A549 (cell line): ENCODE results near the gene ADRB1. TPM values are rescaled to one million over a fixed set of nuclear protein-coding genes. Genes with fewer than 3 reads are reported as not detected.

ENCODE experiments used
- ATAC-seq, 2 experiments: fragments of 200-7000 bp in 1 of 2; fragments of >200 bp in 1 of 2; cut with Nextera tagmentation in 1 of 2; cut with Tn5 transposase in 1 of 2; 3 replicates each; pipeline versions ENCODE4 v1.8.0 to v1.9.1; 2018 to 2020; ENCODE audit warnings: mild to moderate bottlenecking in 1 of 2, moderate library complexity in 1 of 2
- CTCF ChIA-PET: fragments of 300-600 bp; sonication (Branson Sonifier 250); formaldehyde crosslinking; extraction: SDS; loops from one replicate; lab custom pipeline; 2021; ENCODE audit warnings: antibody characterized with exemption, inconsistent platforms; lab: Yijun Ruan, JAX
- POLR2A ChIA-PET: fragments of 350-600 bp; formaldehyde crosslinking; extraction: SDS; loops from one replicate; lab custom pipeline; 2021; ENCODE audit warnings: antibody characterized with exemption, inconsistent platforms; lab: Yijun Ruan, JAX
- DNase-seq, 2 experiments: peaks; one replicate each; pipeline versions ENCODE4 v3.0.0 to v3.0.0-alpha.2; 2011 to 2016; ENCODE audit warnings: low read depth in 1 of 2, low spot score in 1 of 2
- FAIRE-seq: peaks from 2 replicates; lab custom pipeline; 2011; peaks lifted over from hg19 to GRCh38; lab: Jason Lieb, UNC
- H3K27ac ChIP-seq, 2 experiments: fragments of >200 bp; sonication (Bioruptor Twin); formaldehyde crosslinking; 3 replicates each; pipeline ENCODE4 v1.5.1; 2016 to 2017
- H3K4me1 ChIP-seq: fragments of >200 bp; sonication (Bioruptor Twin); formaldehyde crosslinking; 3 replicates; pipeline ENCODE4 v1.6.1; 2016
- H3K4me2 ChIP-seq: fragments of >200 bp; sonication (Bioruptor Twin); formaldehyde crosslinking; 3 replicates; pipeline ENCODE4 v1.6.1; 2016
- H3K4me3 ChIP-seq: fragments of >200 bp; sonication (Bioruptor Twin); formaldehyde crosslinking; 3 replicates; pipeline ENCODE4 v1.5.1; 2016
- H3K9me3 ChIP-seq: fragments of >200 bp; sonication (Bioruptor Twin); formaldehyde crosslinking; 3 replicates; pipeline ENCODE4 v1.6.1; 2016
- ATOH8 ChIP-seq: fragments of 250-450 bp; sonication (Bioruptor Pico); IDR thresholded peaks from 2 replicates; pipeline ENCODE4 v1.5.0; 2020; ENCODE audit warnings: low read depth, mild to moderate bottlenecking, moderate library complexity
- CBX2 ChIP-seq: fragments of 200-600 bp; sonication (generic); IDR thresholded peaks from 2 replicates; pipeline ENCODE4 v1.6.1; 2016; ENCODE audit warnings: low read depth, mild to moderate bottlenecking, borderline replicate concordance
- CTCF ChIP-seq: fragments of >200 bp; sonication (Bioruptor Twin); formaldehyde crosslinking; IDR thresholded peaks from 3 replicates; pipeline ENCODE4 v1.5.1; 2016
- ESRRA ChIP-seq: fragments of 150-350 bp; IDR thresholded peaks from 2 replicates; pipeline ENCODE4 v1.6.1; 2014; ENCODE audit warnings: mild to moderate bottlenecking, low read length, borderline replicate concordance
- FOSB ChIP-seq: fragments of 250-450 bp; sonication (Bioruptor Pico); IDR thresholded peaks from 2 replicates; pipeline ENCODE4 v1.5.0; 2020; ENCODE audit warnings: mild to moderate bottlenecking, moderate library complexity
- FOXS1 ChIP-seq: fragments of 250-450 bp; sonication (Bioruptor Pico); IDR thresholded peaks from 2 replicates; pipeline ENCODE4 v1.5.0; 2020; ENCODE audit warnings: mild to moderate bottlenecking, moderate library complexity
- GATA3 ChIP-seq: IDR thresholded peaks from 2 replicates; pipeline ENCODE4 v1.6.1; 2012; ENCODE audit warnings: borderline replicate concordance
- HEYL ChIP-seq: fragments of 250-450 bp; sonication (Bioruptor Pico); IDR thresholded peaks from 2 replicates; pipeline ENCODE4 v1.8.0; 2021; ENCODE audit warnings: mild to moderate bottlenecking, moderate library complexity
- HMGXB4 ChIP-seq: fragments of 250-450 bp; sonication (Bioruptor Pico); IDR thresholded peaks from 2 replicates; pipeline ENCODE4 v1.5.0; 2021; ENCODE audit warnings: mild to moderate bottlenecking, moderate library complexity, borderline replicate concordance
- HOXA7 ChIP-seq: fragments of 250-450 bp; sonication (Bioruptor Pico); IDR thresholded peaks from 2 replicates; pipeline ENCODE4 v1.5.0; 2020; ENCODE audit warnings: mild to moderate bottlenecking, moderate library complexity
- HOXB13 ChIP-seq: fragments of 250-450 bp; sonication (Bioruptor Pico); IDR thresholded peaks from 2 replicates; pipeline ENCODE4 v1.5.0; 2020; ENCODE audit warnings: low read depth, mild to moderate bottlenecking, moderate library complexity
- HOXB5 ChIP-seq: fragments of 250-450 bp; sonication (Bioruptor Pico); IDR thresholded peaks from 2 replicates; pipeline ENCODE4 v1.5.0; 2020; ENCODE audit warnings: mild to moderate bottlenecking, moderate library complexity
- KDM5A ChIP-seq: fragments of 200-600 bp; sonication (generic); IDR thresholded peaks from 2 replicates; pipeline ENCODE4 v1.6.1; 2016; ENCODE audit warnings: antibody characterized with exemption, mild to moderate bottlenecking
- MAX ChIP-seq: IDR thresholded peaks from 2 replicates; pipeline ENCODE4 v1.6.1; 2012
- MAZ ChIP-seq: fragments of 150-350 bp; IDR thresholded peaks from 2 replicates; pipeline ENCODE4 v1.6.1; 2014; ENCODE audit warnings: antibody characterized with exemption, low read depth, low read length, borderline replicate concordance
- MYC ChIP-seq: IDR thresholded peaks from 2 replicates; pipeline ENCODE4 v1.6.1; 2012; ENCODE audit warnings: mild to moderate bottlenecking, inconsistent platforms, low read length, improper control_type of control experiment, borderline replicate concordance
- NFE2L2 ChIP-seq: fragments of 150-350 bp; conservative IDR thresholded peaks from 2 replicates; pipeline ENCODE4 v1.6.1; 2014; ENCODE audit warnings: low read length
- NPAS2 ChIP-seq: fragments of 250-450 bp; sonication (Bioruptor Pico); IDR thresholded peaks from 2 replicates; pipeline ENCODE4 v1.8.0; 2022; ENCODE audit warnings: mild to moderate bottlenecking, moderate library complexity, borderline replicate concordance
- PHF8 ChIP-seq: fragments of 200-600 bp; sonication (generic); IDR thresholded peaks from 2 replicates; pipeline ENCODE4 v1.6.1; 2016; ENCODE audit warnings: low read depth, mild to moderate bottlenecking, antibody characterized with exemption, moderate library complexity, borderline replicate concordance
- POLR2AphosphoS2 ChIP-seq: conservative IDR thresholded peaks from 2 replicates; pipeline ENCODE4 v1.6.1; 2012; ENCODE audit warnings: low read length, improper control_type of control experiment, inconsistent platforms
- RAD21 ChIP-seq, 2 experiments: fragments of >200 bp in 1 of 2; sonication (Bioruptor Twin) in 1 of 2; formaldehyde crosslinking in 1 of 2; IDR thresholded peaks in 1 of 2; conservative IDR thresholded peaks in 1 of 2; 2 replicates in 1 of 2; 3 replicates in 1 of 2; pipeline ENCODE4 v1.6.1; 2012 to 2018; ENCODE audit warnings: inconsistent platforms in 1 of 2
- RCOR1 ChIP-seq: fragments of 150-350 bp; IDR thresholded peaks from 2 replicates; pipeline ENCODE4 v1.6.1; 2014; ENCODE audit warnings: antibody characterized with exemption, low read length, low read depth
- REST ChIP-seq: fragments of 200-600 bp; sonication (generic); IDR thresholded peaks from 2 replicates; pipeline ENCODE4 v1.6.1; 2016; ENCODE audit warnings: antibody characterized with exemption, mild to moderate bottlenecking, moderate library complexity
- SREBF2 ChIP-seq: fragments of 450-650 bp; IDR thresholded peaks from 2 replicates; pipeline ENCODE4 v1.6.1; 2014; ENCODE audit warnings: mild to moderate bottlenecking, moderate library complexity
- TP53 ChIP-seq: fragments of 250-450 bp; sonication (Bioruptor Pico); IDR thresholded peaks from 2 replicates; pipeline ENCODE4 v1.5.0; 2021; ENCODE audit warnings: mild to moderate bottlenecking, moderate library complexity
- USF2 ChIP-seq: fragments of 450-650 bp; IDR thresholded peaks from 2 replicates; pipeline ENCODE4 v1.6.1; 2014; ENCODE audit warnings: antibody characterized with exemption
- ZSCAN20 ChIP-seq: fragments of 250-450 bp; sonication (Bioruptor Pico); IDR thresholded peaks from 2 replicates; pipeline ENCODE4 v1.8.0; 2022; ENCODE audit warnings: mild to moderate bottlenecking, moderate library complexity
- WGBS: methylation state at CpG from one replicate; pipeline ENCODE4 v1.1.6; 2017; ENCODE audit errors: missing lambda C conversion rate; 5-methylcytosine and 5-hydroxymethylcytosine counted together
- polyA plus RNA-seq, 4 experiments: library from polyadenylated mRNA; depleted of rRNA in 3 of 4; stranded (reverse); fragments of >200 nt; fragmentation: RNase III in 1 of 4; extraction: RNeasy Plus Mini Kit Qiagen cat#74134 plus additional on column Dnase treatment in 1 of 4; gene quantifications; 2 replicates in 3 of 4; 3 replicates in 1 of 4; pipeline ENCODE4 v1.2.3, GENCODE V29; 2011 to 2017

The ADRB1 gene
- polyA plus RNA-seq, 2 of the 4 experiments (the other 2 are of a cell fraction), result 0.58 to 0.75 TPM

- Histone ChIP-seq H3K4me1 (no peaks in the 10 kb centered on the region), H3K27ac (no peak overlapping the region), H3K9me3 (no peaks in the 10 kb centered on the region), H3K4me3 (no peak overlapping the region), H3K4me2 (no peak overlapping the region)
- FAIRE-seq (no peak), ATAC-seq (no peak), DNase-seq (no peak)
- CTCF ChIA-PET, result no interaction called here
- TF ChIP-seq MYC, result no peak
- no peak for TF ChIP-seq POLR2AphosphoS2
- TF ChIP-seq MAX, result no peak
- TF ChIP-seq CTCF, result no peak
- TF ChIP-seq PHF8, result no peak
- no peak for TF ChIP-seq ESRRA
- no peak for TF ChIP-seq ATOH8 (CRISPR knock-in tag)
- no peak for TF ChIP-seq NFE2L2
- TF ChIP-seq ZSCAN20 (CRISPR knock-in tag), result no peak
- no peak for TF ChIP-seq HOXB13 (CRISPR knock-in tag)
- no peak for TF ChIP-seq FOXS1 (CRISPR knock-in tag)
- no peak for TF ChIP-seq RCOR1
- TF ChIP-seq NPAS2 (CRISPR knock-in tag), result no peak
- TF ChIP-seq CBX2, result no peak
- POLR2A ChIA-PET, result no interaction called here
- 77% methylated on average over 4 of the region's 4 CpGs for WGBS
Measured at GRCh38 chr10:114019226-114019625, 24.4 kb upstream of the ADRB1 start.

- H3K4me3 ChIP-seq, result no peak overlapping the region
- peaks cover 14% of the 10 kb centered on the region for H3K4me1 ChIP-seq
- no peaks in the 10 kb centered on the region for H3K9me3 ChIP-seq
- 98% methylated on average over 3 of the region's 3 CpGs for WGBS
- no peak for ATAC-seq
- no peak for FAIRE-seq
- CTCF ChIA-PET, result no interaction called here
- POLR2A ChIA-PET, result no interaction called here
- no peak overlapping the region for H3K27ac ChIP-seq
- H3K4me2 ChIP-seq, result no peak overlapping the region
- no peak for DNase-seq
- TF ChIP-seq HOXB5 (CRISPR knock-in tag) (no peak), HOXA7 (no peak), FOXS1 (CRISPR knock-in tag) (no peak), KDM5A (no peak), REST (no peak), USF2 (no peak), SREBF2 (no peak), MAX (no peak), GATA3 (no peak), FOSB (CRISPR knock-in tag) (no peak), TP53 (CRISPR knock-in tag) (no peak), HEYL (CRISPR knock-in tag) (no peak), HMGXB4 (CRISPR knock-in tag) (no peak), MAZ (no peak), NPAS2 (CRISPR knock-in tag) (no peak), RAD21 (conservative IDR thresholded peaks at IDR 0.05 in 1 of 2, IDR thresholded peaks at IDR 0.05 in 1 of 2) (no peak), ATOH8 (CRISPR knock-in tag) (no peak), RCOR1 (no peak)
Measured at GRCh38 chr10:114021154-114021553, 22.5 kb upstream of the ADRB1 start.
